Ramos (cell line): ENCODE results near the gene SLC6A12.
"Not testable (repeated sequence)": the region's sequence is repeated elsewhere in the genome, so short reads cannot be mapped to it uniquely, and the experiment has no call there.

Source experiments
- in situ Hi-C: fragments of 300-500 bp; cut with MboI; formaldehyde crosslinking; loops from one replicate; pipeline ENCODE4 v1.14.3; 2022; ENCODE audit warnings: low sequenced_read_pairs; ENCODE audit not compliant: unreplicated experiment

The SLC6A12 gene

DNA sequence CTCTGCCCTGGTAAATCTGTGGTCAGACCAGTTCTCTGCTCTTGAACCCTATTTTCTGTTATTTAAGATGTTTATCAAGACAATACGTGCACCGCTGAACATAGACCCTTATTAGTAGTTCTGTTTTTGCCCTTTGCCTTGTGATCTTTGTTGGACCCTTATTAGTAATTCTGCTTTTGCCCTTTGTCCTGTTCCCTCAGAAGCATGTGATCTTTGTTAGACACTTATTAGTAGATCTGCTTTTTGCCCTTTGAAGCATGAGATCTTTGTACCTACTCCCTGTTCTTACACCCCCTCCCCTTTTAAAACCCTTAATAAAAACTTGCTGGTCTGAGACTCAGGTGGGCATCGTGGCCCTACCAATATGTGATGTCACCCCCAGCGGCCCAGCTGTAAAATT lies 22.0 kb upstream of the SLC6A12 start:
- in situ Hi-C loops: not testable (repeated sequence)

DNA sequence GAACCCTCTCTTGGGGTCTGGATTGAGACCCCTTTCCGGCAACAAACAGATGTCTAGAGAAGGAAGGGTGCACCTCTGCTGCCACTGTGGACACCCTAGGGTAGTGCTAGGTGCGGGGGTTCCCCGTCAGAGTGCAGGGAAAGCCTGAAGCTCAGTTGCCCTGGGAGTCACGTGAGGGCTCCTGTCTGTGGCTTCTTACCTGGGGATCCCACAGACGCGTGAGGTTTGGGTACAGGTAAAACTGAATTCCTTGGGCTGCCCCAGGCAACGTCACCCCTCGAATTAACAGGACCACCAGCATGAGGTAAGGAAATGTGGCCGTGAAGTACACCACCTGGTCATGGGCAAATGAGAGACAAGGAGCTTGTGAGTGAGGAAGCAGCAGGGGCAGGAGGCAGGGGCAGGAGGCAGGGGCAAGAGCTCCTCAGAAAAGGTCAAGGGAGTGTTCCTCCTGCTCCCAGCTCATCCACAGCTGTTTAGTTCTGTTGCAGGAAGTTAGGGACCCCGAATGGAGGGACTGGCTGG lies 21.0 kb upstream of the SLC6A12 start:
- in situ Hi-C loops: no loop called here

DNA sequence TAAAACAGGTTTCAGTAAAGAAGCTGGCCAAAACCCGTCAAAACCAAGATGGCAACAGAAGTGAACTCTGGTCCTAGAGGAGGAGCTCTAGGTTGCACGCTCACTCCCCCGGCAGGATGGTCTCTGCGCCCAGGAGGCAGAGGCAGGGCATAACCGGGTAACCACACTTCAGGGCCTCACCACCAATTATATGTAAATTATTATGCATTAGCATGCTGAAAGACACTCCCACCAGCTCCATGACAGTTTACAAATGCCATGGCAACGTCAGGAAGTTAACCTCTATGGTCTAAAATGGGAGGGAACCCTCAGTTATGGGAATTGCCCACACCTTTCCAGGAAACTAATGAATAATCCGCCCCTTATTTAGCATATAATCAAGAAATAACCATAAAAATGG lies 20.1 kb upstream of the SLC6A12 start:
- in situ Hi-C loops: no loop called here

DNA sequence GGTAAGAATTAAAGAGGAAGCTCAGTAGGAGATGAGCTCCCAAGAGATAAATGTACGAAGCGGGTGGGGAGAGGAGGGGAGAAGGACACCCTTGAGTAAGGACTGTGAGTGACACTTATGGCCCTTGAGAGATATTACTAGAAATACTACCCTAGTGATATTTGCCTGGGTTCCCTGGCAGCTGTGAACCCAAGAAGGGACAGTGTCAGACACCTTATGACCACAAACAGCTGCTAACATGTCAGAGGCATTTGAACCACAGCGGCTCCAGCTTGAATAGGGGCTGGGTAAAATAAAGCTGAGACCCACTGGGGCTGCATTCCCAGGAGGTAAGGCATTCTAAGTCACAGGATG lies 19.6 kb upstream of the SLC6A12 start:
- in situ Hi-C loops: no loop called here

DNA sequence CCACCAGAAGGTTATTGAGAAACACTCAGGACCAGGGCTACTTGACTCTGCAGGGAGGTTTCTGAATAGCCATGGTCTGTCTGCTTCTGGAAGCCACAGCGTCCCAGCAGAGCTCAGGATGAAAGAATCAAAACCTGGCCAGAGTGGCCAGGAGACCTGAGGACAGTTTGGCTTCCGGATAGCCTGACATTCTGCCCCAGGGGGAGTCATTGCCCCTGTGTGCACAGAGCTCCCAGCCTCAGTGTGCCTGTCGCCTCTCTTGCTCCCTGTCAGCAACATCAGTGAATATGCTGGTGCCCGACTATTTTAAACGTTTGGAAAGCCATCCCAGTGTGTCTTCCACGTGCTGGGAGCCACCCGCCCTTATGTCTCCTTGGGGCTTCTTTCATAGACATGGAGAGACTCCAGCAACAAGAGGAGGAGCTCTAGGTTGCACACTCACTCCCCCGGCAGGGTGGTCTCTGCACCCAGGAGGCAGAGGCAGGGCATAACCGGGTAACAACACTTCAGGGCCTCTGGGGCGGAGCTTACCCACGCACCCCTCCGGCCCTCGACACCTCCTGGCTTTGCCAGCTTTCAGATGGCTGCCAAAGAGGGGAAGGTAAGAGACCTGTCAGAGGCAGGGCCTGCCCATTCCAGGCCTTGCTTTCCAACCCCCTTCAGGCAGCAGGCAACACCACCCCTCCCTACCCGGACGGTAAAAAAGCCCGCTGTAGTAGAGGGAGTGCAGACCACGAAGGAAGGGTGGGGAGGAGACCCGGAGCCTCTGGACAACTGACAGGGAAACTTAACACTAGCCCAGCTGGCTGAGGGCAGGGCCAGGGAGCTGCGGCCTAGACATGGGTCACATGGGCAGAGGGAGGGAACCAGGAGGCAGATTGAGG lies 19.0 kb upstream of the SLC6A12 start:
- in situ Hi-C loops: no loop called here

DNA sequence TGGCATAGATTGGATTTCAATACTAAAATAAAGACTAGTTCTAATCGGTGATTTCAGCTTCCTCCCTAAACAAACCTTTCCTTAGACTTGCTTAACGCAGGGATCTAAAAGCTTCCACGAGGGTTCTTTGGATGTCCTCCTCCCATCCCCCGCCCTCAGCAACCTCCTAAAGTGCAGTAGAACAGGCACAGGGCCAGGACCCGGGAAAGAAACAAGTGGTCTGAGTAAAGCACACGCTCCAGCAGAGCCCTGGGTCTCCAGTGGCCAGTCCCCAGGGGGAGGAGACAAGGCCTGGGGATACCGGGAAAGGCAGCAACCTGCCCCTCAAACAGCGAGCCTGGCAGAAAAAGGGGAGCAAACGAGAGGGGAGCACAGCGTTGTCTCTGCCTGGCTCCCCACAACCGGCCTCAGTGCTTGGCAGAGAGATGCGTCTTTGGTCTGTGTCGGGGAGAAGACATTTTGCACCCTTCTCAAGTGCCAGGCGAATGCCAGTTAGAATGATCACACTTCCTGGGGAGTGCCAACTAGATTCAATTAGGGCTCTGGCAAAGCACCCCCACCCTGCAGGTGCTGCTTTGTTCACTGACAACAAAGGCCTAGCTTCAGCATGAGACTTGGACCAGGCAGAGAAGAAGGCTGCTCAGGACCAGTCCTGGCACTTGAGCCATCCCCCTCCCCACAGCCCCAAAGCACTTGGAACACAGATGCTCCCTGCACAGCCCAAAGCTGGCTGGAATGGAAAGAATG lies 17.1 kb upstream of the SLC6A12 start:
- in situ Hi-C loops: no loop called here

DNA sequence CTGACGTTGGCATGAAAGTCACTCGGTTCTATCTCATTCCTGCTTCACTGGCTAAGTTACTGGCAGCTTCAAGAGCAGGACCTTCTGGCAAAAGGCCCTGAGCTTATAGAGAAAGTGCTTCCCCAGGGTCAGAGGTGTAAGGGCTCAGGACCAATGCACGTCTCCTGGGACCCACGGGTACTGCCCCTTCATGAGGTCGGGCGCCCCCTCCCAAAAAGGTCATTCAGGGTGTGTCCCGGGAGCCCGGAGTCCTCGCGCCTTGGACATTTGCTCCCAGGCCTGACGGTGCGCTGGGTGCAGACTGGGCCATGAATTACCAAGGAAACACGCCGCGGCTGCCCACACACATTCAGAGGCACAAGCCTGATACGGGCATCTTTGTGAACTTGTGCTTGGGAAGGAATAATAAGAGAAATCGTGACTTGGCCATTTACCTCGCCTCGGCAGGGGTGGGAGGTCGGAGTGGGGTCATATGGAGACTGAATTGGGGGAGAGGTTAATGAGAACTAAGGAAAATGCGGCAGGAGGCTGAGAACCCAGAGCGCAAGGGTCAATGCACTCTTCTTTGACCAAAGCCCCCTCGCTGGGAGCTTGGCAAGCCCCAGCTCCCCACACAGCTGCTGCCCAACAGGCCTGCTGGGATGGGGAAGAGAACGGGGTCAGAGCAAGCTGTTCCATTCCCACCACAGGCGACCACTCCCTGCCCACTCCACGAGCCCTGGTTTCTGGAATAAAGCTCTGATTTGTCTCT lies 15.7 kb upstream of the SLC6A12 start:
- in situ Hi-C loops: no loop called here

DNA sequence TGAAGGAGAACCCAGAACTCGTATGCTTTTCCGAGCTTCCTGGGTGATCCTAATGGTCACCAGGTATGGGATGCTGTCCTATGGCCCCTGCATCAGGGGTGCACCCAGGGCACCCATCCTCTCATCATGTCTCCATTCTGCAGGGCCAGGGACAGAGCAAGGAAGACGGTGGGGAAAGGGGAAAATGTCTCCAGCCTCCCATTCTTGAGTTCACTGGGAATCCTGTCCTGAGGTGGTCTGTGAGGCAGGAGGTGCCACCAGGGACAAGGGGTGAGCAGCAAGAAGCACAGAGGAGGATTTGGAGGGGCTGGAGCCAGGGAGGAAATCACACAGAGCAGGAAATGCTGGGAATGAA lies 14.9 kb upstream of the SLC6A12 start:
- in situ Hi-C loops: no loop called here

DNA sequence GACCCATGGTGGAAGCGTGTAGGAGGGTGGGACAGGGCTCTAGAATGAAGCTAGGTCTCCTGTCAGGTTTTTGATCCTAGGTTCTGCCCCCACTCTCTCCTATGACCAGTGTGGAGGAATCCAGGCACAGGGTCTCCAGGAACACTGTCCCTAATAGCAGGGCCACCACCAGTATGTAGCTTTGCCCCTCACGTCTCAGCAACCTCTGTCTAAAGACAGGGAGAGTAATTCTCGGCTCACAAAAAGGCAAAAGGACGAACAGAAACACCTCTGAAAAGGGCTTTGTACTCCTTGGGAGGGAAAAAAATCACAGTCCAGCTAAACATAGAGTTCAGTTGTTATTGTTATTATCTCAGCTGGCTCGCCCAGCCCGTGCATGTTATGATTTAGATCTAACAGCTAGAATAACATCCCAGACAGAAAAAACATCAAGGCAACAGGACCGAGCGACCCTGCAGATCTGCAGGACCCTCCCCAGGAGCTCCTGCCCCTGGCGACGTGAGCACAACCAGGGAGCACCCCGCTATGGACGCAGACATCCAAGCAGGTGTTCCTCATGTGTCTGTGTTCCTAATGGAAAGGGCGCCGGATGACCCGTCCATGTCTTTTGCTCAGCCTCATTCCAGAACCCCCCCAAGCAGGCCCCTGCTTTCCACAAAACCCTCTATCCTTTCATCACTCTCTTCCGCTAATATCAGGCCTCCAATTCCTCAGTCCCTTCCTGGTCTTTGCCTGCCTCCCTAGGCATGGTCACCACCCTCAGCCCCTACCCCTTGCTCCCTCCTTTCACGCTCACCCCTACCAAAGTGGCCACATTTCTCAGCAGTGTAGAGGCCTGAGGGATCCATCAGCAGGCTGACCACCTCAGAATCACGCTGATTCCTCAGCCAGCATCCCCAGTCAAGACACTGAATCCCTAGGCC lies 14.2 kb upstream of the SLC6A12 start:
- in situ Hi-C loops: no loop called here

DNA sequence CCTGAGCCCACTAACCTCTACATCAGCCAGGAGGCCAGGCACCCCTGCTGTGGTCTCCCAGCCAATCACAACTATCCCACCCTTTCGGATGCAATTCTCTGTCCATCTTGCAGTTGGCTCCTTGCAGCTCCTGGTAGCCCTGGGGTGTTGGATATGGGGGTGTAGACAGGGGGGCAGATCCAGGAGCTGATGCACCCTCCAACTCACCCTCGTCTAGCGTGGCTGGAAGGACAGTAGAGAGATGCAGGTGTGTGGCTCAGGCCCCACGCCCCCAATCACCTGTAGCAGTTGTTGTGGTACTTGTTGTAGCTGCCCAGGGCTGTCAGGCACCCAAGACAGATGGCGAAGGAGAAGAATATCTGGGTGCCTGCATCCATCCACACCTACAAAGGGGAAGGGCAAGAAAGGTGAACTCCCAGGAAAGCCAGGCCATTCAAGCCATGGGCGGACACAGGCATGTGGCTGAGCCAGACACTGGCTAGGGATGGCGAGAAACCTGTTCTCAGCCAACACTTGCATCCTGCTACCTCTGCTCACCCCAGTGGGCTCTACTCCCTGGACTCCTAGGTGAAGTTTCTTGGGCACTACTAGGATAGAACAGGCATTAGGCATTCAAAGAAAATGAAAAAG lies 13.4 kb upstream of the SLC6A12 start:
- in situ Hi-C loops: no loop called here

DNA sequence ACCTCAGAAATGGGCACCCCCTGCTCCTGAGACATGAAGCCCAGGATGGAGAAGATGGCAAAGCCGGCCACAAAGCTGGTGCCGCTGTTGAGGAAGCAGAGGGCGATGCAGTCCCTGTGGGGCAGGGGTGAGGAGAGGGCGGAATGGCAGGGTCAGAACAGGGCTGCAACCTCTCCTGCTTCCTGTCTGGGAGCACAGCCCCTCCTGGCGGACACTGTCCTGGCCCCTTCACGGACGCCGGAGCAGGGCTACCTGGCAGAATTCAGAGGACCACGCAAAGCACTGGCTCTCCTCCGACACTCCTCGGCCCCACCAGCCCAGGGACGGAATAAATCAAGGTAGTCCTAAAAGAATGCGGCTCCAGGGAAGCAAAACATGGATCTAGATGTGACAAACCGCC lies 12.4 kb upstream of the SLC6A12 start:
- in situ Hi-C loops: no loop called here

DNA sequence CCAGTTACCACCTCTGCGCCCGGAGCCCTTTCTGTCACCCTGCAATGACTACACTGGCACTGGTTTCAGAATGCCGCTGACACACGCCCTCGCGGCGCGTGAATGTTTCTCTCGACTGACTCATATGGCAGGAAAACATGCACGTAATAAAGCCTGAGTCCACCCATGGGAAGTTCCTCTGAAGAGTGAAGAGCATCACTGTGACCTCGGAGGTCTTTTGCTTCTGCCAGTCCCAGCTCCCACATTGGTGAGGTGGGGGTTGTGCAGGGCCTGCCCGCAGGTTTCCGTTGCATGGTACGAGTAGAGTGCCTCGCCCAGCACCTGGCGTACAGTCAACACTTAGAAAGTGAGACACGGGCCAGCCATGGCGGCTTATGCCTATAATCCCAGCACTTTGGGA lies 11.1 kb upstream of the SLC6A12 start:
- in situ Hi-C loops: no loop called here

DNA sequence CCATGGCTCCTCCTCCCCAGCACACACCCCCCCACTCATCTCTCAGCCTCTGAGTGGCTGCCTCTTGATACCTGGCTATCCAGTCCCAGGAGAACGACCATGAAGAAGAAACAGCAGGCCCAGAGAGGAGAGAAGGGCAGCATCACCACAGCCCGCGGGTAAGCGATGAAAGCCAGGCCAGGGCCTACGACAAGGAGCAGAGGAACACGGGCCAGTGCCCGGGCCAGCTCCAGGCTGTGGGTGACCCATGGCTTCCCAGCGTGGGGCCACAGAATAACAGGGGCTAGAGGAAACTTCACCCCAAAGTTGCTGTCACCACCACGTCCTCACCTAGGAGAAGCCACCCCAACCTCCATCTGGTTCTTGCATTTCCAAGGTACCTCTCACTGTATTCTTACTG lies 10.4 kb upstream of the SLC6A12 start:
- in situ Hi-C loops: no loop called here

DNA sequence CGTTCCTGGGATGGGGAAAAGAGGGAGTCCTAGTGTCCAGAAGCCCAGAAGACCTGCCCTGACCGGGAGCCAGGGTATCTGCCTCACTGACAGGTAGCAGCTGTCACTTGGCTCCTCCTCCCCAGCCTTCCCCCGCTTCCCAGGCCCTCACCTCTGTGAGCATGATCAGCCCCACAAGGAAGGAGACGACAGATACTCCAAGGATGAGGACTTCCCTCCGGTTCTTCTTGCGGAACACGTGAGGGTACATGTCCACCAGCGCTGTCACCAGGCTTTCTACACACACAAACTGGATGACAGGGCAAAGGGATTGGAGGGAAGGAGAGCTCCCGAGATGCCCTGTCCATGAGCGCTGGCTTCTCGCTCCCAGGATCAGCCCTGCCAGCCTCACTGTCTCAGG lies 9.9 kb upstream of the SLC6A12 start:
- in situ Hi-C loops: no loop called here

DNA sequence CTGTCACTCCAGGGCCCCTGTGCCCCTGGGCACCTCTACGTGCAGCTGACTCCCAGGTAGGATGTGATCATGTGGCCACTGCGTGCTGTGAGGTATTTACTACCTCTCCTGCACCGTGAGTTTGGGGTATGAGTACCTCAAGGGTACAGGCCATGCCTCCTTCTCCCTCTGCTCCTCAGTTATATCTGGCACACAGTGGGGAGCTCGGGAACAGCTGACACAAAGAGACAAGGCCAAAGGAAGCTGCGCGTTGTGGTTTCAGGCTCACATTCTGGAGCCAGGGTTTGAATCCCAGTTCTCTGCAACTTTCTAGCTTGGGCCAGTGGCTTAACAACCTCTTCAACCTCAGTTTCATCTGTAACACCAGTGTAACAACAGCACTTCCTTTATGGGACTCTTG lies 7.8 kb upstream of the SLC6A12 start:
- in situ Hi-C loops: no loop called here

DNA sequence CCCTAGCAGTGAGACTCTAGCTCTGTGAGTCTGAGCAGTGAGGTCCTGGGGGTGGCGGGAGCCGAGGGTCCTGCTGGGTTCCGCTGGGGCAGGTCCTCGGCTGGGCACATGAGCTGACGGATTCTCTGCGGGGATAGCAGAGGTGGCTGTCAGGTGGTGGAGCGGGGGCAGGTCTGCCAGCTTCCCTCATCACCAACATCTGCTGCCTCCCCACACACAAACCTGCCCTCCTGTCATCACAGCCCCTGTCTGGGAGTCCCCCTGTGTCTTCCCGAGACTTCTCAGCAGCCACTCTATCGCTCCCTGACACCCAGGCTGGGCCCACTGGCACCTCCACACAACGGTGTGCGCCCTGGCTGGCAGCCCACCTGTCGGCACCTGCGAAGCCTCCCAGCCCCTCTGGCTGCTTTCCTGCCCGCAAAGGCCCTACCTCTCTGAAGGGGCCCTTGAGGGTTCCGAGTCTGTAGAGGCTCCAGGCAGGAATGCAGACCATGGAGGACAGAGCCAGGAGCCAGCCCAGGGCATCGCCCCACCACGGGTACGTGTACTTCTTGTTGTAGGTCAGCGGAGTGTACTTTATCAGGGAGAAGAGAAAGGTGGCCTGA lies 7.1 kb upstream of the SLC6A12 start:
- in situ Hi-C loops: no loop called here

DNA sequence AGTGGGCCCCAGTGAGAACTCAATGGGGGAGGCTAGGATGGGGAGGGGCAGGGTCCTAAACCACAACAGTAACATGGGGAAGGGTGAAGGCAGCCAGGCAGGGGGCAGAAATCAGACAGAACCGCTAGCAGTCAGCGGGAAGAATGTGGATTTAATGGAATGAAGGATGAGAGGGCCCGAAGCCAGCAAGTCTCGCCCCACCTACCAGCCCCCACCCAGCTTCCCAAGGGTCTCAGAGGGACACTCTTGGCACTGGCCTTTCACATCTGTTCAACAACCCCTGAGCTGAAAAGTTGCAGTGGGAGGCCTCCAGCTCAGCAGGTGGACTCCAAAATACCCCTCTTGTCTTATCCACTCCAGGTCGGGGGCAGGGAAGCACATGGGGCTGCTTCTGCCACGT lies 6.5 kb upstream of the SLC6A12 start:
- in situ Hi-C loops: no loop called here

DNA sequence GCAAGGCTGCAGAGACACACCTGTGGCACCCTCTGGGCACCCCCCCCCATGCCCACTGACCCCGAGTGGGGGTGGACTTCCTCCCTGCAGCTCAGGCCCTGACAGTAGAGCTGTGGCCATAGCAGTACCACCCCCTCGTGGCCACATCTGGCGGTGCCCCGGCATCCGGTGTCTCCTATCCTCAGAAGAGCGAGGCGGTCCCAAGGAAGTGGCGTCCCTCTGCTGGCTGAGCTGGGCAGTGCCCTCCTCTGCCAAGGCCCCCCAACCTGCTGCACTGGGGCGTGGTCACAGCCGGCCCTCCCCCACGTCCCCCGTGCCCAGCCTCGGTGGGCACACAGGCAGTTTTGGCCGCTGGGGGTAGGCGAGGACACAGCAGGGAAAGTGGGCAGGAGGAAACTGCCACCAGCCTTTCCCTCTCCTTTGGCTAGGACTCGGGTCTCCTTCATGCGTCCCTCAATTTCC lies 6.0 kb upstream of the SLC6A12 start:
- in situ Hi-C loops: no loop called here
